H1 (cell line): ENCODE data around the gene CLRN2. TPM values are rescaled to one million over a fixed set of nuclear protein-coding genes. Genes with fewer than 3 reads are reported as not detected.

ENCODE experiments used
- CTCF ChIA-PET: fragments of 300-600 bp; sonication (Branson Sonifier 250); formaldehyde crosslinking; loops from one replicate; lab custom pipeline; 2021; ENCODE audit not compliant: partially characterized antibody; lab: Charles Lee
- POLR2A ChIA-PET: fragments of 300-600 bp; sonication (Branson Sonifier 250); formaldehyde crosslinking; loops from one replicate; lab custom pipeline; 2021; ENCODE audit warnings: inconsistent platforms; ENCODE audit not compliant: partially characterized antibody; lab: Charles Lee
- DNase-seq, 2 experiments: peaks; one replicate each; pipeline versions ENCODE4 v3.0.0 to v3.0.0-alpha.2; 2010 to 2022; ENCODE audit warnings: low spot score in 2 of 2, low read depth in 1 of 2, mixed read lengths in 1 of 2
- FAIRE-seq: peaks from 2 replicates; lab custom pipeline; 2011; peaks lifted over from hg19 to GRCh38; lab: Jason Lieb, UNC
- H2AFZ ChIP-seq: 2 replicates; pipeline ENCODE4 v1.8.1; 2012; ENCODE audit warnings: low read length, inconsistent platforms
- H2AK5ac ChIP-seq: 2 replicates; pipeline ENCODE4 v1.6.1; 2013; ENCODE audit warnings: low read depth, low read length
- H2BK120ac ChIP-seq: replicated peaks from 2 replicates; pipeline ENCODE3; 2013; ENCODE audit warnings: low read depth, low read length, inconsistent platforms
- H2BK12ac ChIP-seq: 2 replicates; pipeline ENCODE4 v1.6.1; 2013; ENCODE audit warnings: low read depth, low read length
- H2BK15ac ChIP-seq: 2 replicates; pipeline ENCODE4 v1.6.1; 2013; ENCODE audit warnings: low read length
- H2BK20ac ChIP-seq: 2 replicates; pipeline ENCODE4 v1.6.1; 2013; ENCODE audit warnings: low read length
- H2BK5ac ChIP-seq: 2 replicates; pipeline ENCODE4 v1.6.1; 2013; ENCODE audit warnings: low read depth, low read length
- H3K14ac ChIP-seq: 2 replicates; pipeline ENCODE4 v1.6.1; 2013; ENCODE audit warnings: inconsistent platforms; ENCODE audit not compliant: insufficient read length
- H3K18ac ChIP-seq: 2 replicates; pipeline ENCODE4 v1.6.1; 2013; ENCODE audit warnings: low read length; ENCODE audit errors: extremely low read depth
- H3K23ac ChIP-seq: 2 replicates; pipeline ENCODE4 v1.6.1; 2013; ENCODE audit warnings: inconsistent platforms; ENCODE audit not compliant: insufficient read length
- H3K23me2 ChIP-seq: 2 replicates; pipeline ENCODE4 v1.6.1; 2013; ENCODE audit warnings: low read depth, low read length
- H3K27ac ChIP-seq: 2 replicates; pipeline ENCODE4 v1.6.1; 2011; ENCODE audit warnings: low read depth, low read length, inconsistent platforms
- H3K27me3 ChIP-seq, 4 experiments: replicated peaks in 1 of 4; 1 replicate in 1 of 4; 2 replicates in 3 of 4; pipeline versions ENCODE4 v1.6.1 to v1.8.1; 2011 to 2013; ENCODE audit warnings: low read length in 3 of 4, mild to moderate bottlenecking in 3 of 4, inconsistent platforms in 2 of 4, mixed read lengths in 2 of 4, moderate library complexity in 1 of 4; ENCODE audit not compliant: control insufficient read depth in 3 of 4, insufficient read depth in 3 of 4; ENCODE audit errors: extremely low read depth in 1 of 4
- H3K36me3 ChIP-seq, 4 experiments: 2 replicates each; pipeline versions ENCODE4 v1.6.1 to v1.8.1; 2011 to 2013; ENCODE audit warnings: mild to moderate bottlenecking in 4 of 4, low read length in 3 of 4, moderate library complexity in 2 of 4, control low read depth in 1 of 4, inconsistent platforms in 1 of 4; ENCODE audit not compliant: insufficient read depth in 4 of 4, control insufficient read depth in 2 of 4
- H3K4ac ChIP-seq: replicated peaks from 2 replicates; pipeline ENCODE3; 2013; ENCODE audit warnings: low read length, low read depth, mixed read lengths, inconsistent platforms; ENCODE audit not compliant: insufficient read length
- H3K4me1 ChIP-seq, 4 experiments: replicated peaks in 1 of 4; 1 replicate in 1 of 4; 2 replicates in 3 of 4; pipeline versions ENCODE4 v1.6.1 to v1.8.1; 2011 to 2013; ENCODE audit warnings: low read length in 3 of 4, inconsistent platforms in 2 of 4, mixed read lengths in 1 of 4; ENCODE audit not compliant: insufficient read depth in 4 of 4, control insufficient read depth in 3 of 4
- H3K4me2 ChIP-seq, 2 experiments: 2 replicates each; pipeline versions ENCODE4 v1.6.1 to v1.8.1; 2011 to 2013; ENCODE audit warnings: low read depth in 2 of 2, low read length in 2 of 2, control low read depth in 1 of 2, inconsistent platforms in 1 of 2, mild to moderate bottlenecking in 1 of 2; ENCODE audit not compliant: insufficient read depth in 1 of 2
- H3K4me3 ChIP-seq, 4 experiments: fragments of 200-600, 300-600 bp in 1 of 4; sonication (generic), shearing (Covaris generic), sonication (Bioruptor Twin) in 1 of 4; 2 replicates each; pipeline versions ENCODE4 v1.5.1 to v1.8.1; 2011 to 2016; ENCODE audit warnings: low read length in 4 of 4, low read depth in 3 of 4, control low read depth in 2 of 4, inconsistent platforms in 2 of 4, mild to moderate bottlenecking in 2 of 4, mixed read lengths in 1 of 4, moderate library complexity in 1 of 4; ENCODE audit not compliant: insufficient read depth in 2 of 4; ENCODE audit errors: extremely low read depth in 1 of 4
- H3K56ac ChIP-seq: replicated peaks from 2 replicates; pipeline ENCODE3; 2013; ENCODE audit warnings: low read depth, mild to moderate bottlenecking, mixed read lengths, low read length, inconsistent platforms; ENCODE audit not compliant: insufficient read length
- H3K79me1 ChIP-seq: 2 replicates; pipeline ENCODE4 v1.6.1; 2013; ENCODE audit warnings: low read depth, low read length, control low read depth
- H3K79me2 ChIP-seq, 2 experiments: 2 replicates each; pipeline versions ENCODE4 v1.6.1 to v1.8.1; 2012 to 2013; ENCODE audit warnings: low read length in 2 of 2, mild to moderate bottlenecking in 2 of 2, inconsistent platforms in 1 of 2; ENCODE audit not compliant: insufficient read depth in 2 of 2, control insufficient read depth in 1 of 2
- H3K9ac ChIP-seq, 4 experiments: replicated peaks in 1 of 4; 1 replicate in 1 of 4; 2 replicates in 3 of 4; pipeline versions ENCODE4 v1.6.1 to v1.8.1; 2011 to 2013; ENCODE audit warnings: low read depth in 3 of 4, low read length in 3 of 4, control low read depth in 2 of 4, mild to moderate bottlenecking in 2 of 4, moderate library complexity in 2 of 4, inconsistent platforms in 1 of 4; ENCODE audit errors: extremely low read depth in 1 of 4
- H3K9me3 ChIP-seq, 2 experiments: 2 replicates each; pipeline versions ENCODE4 v1.6.1 to v1.8.1; 2012 to 2013; ENCODE audit warnings: mild to moderate bottlenecking in 2 of 2, moderate library complexity in 2 of 2, control low read depth in 1 of 2, inconsistent platforms in 1 of 2, low read depth in 1 of 2, low read length in 1 of 2, mixed read lengths in 1 of 2; ENCODE audit not compliant: insufficient read depth in 2 of 2
- H4K20me1 ChIP-seq, 2 experiments: replicated peaks in 1 of 2; 2 replicates each; pipeline versions ENCODE3 to v1.8.1; 2011 to 2013; ENCODE audit warnings: inconsistent platforms in 2 of 2, low read length in 2 of 2, mild to moderate bottlenecking in 1 of 2; ENCODE audit not compliant: insufficient read depth in 2 of 2, control insufficient read depth in 1 of 2
- H4K5ac ChIP-seq: 2 replicates; pipeline ENCODE4 v1.6.1; 2013; ENCODE audit warnings: low read length, low read depth, mixed read lengths, inconsistent platforms; ENCODE audit not compliant: insufficient read length
- H4K8ac ChIP-seq: 2 replicates; pipeline ENCODE4 v1.8.0; 2013; ENCODE audit warnings: mild to moderate bottlenecking, moderate library complexity, low read length, inconsistent platforms; ENCODE audit not compliant: insufficient read depth; ENCODE audit errors: extremely low read depth
- H4K91ac ChIP-seq: replicated peaks from 2 replicates; pipeline ENCODE3; 2013; ENCODE audit warnings: low read length, mixed read lengths, inconsistent platforms; ENCODE audit not compliant: insufficient read length
- BCL11A ChIP-seq, 2 experiments: IDR thresholded peaks; one replicate each; pipeline ENCODE4 v1.6.1; 2011; ENCODE audit warnings: low read depth in 2 of 2, low read length in 2 of 2, mild to moderate bottlenecking in 2 of 2
- BRCA1 ChIP-seq: IDR thresholded peaks from 2 replicates; pipeline ENCODE4 v1.6.1; 2012; ENCODE audit warnings: low read depth, low read length, improper control_type of control experiment
- CREB1 ChIP-seq: IDR thresholded peaks from 2 replicates; pipeline ENCODE4 v1.6.1; 2012; ENCODE audit warnings: inconsistent platforms
- FOSL1 ChIP-seq: IDR thresholded peaks from 2 replicates; pipeline ENCODE4 v1.6.1; 2011; ENCODE audit warnings: mild to moderate bottlenecking, low read depth, low read length, moderate library complexity; ENCODE audit not compliant: insufficient read depth
- GTF2F1 ChIP-seq: IDR thresholded peaks from 2 replicates; pipeline ENCODE4 v1.6.1; 2012; ENCODE audit warnings: low read depth, low read length, improper control_type of control experiment, borderline replicate concordance
- POLR2A ChIP-seq, 2 experiments: IDR thresholded peaks; 1 replicate in 1 of 2; 2 replicates in 1 of 2; pipeline ENCODE4 v1.6.1; 2011; ENCODE audit warnings: low read depth in 2 of 2, low read length in 2 of 2, mild to moderate bottlenecking in 2 of 2; ENCODE audit errors: control extremely low read depth in 1 of 2
- SRF ChIP-seq: IDR thresholded peaks from 2 replicates; pipeline ENCODE4 v1.6.1; 2011; ENCODE audit warnings: mild to moderate bottlenecking, low read depth, low read length, moderate library complexity
- TAF1 ChIP-seq: IDR thresholded peaks from 2 replicates; pipeline ENCODE4 v1.6.1; 2011; ENCODE audit warnings: mild to moderate bottlenecking, low read depth, low read length
- WGBS, 2 experiments: shearing (Covaris generic) in 1 of 2; methylation state at CpG; one replicate each; pipeline versions ENCODE4 v1.1.6 to v1.1.7; 2013 to 2015; ENCODE audit warnings: low lambda C conversion rate in 2 of 2, mixed read lengths in 2 of 2, inconsistent platforms in 1 of 2, low coverage in 1 of 2, missing lambda C conversion rate in 1 of 2; ENCODE audit not compliant: insufficient replicate concordance in 2 of 2, insufficient coverage in 1 of 2, insufficient read length in 1 of 2; ENCODE audit errors: extremely low coverage in 1 of 2, missing lambda C conversion rate in 1 of 2; 5-methylcytosine and 5-hydroxymethylcytosine counted together
- polyA plus RNA-seq, 7 experiments: library from polyadenylated mRNA; depleted of rRNA in 3 of 7; stranded (reverse) in 5 of 7; unstranded in 2 of 7; fragments of >200 nt in 5 of 7; fragments of 200-250 nt in 2 of 7; gene quantifications; 1 replicate in 5 of 7; 2 replicates in 1 of 7; 4 replicates in 1 of 7; pipeline versions ENCODE4 v1.2.1 to v1.2.3, GENCODE V29; 2011 to 2013; ENCODE audit warnings: missing spikeins in 2 of 7, mixed read lengths in 2 of 7
- total RNA-seq: library from RNA; stranded (reverse); fragmentation: NEBNext Ultra II Directional; extraction: Animal tissue kit (Norgen Biotek cat#: 25700); gene quantifications from 2 replicates; pipeline ENCODE4 v1.2.1, GENCODE V29; 2021

Gene CLRN2
- total and polyA plus RNA-seq, 2 of the 8 experiments (the other 6 are each of a cell fraction or from before 2014, with no cell fraction given), result not detected

GRCh38 chr4:17554568-17554967, 39.6 kb downstream of the CLRN2 start:
- no peak overlapping the region for H3K4me3 ChIP-seq
- POLR2A ChIA-PET, result no interaction called here

More at GRCh38 chr4:17554568-17554967, 39.6 kb downstream of the CLRN2 start:
- CTCF ChIA-PET, result interaction anchor here (0.5 to 1.6 kb wide), 7 partner anchors 9 to 818 kb away, joined by 3 to 6 read pairs (median 4); no protein-coding TSS in a partner anchor
- Histone ChIP-seq H3K14ac (no peak overlapping the region), H3K36me3 (no peaks in the 10 kb centered on the region), H2AK5ac (no peak overlapping the region), H3K4ac (no peak overlapping the region), H3K79me2 (no peaks in the 10 kb centered on the region), H3K23ac (no peak overlapping the region), H3K79me1 (no peaks in the 10 kb centered on the region), H3K27me3 (no peaks in the 10 kb centered on the region), H3K27ac (no peak overlapping the region), H2BK12ac (no peak overlapping the region), H2BK5ac (no peak overlapping the region), H3K56ac (no peak overlapping the region), H3K18ac (no peak overlapping the region), H2BK15ac (no peak overlapping the region), H4K5ac (no peak overlapping the region), H2AFZ (no peak overlapping the region), H3K23me2 (no peaks in the 10 kb centered on the region), H3K9ac (no peak overlapping the region), H3K9me3 (no peaks in the 10 kb centered on the region), H2BK120ac (no peak overlapping the region), H4K91ac (no peak overlapping the region), H3K4me2 (no peak overlapping the region), H3K4me1 (no peaks in the 10 kb centered on the region), H4K20me1 (no peaks in the 10 kb centered on the region), H4K8ac (no peak overlapping the region), H2BK20ac (no peak overlapping the region)
- TF ChIP-seq FOSL1 (no peak), SRF (no peak), BRCA1 (no peak), CREB1 (no peak), BCL11A (IDR thresholded peaks at IDR 0.05; ENCODE audit: low read depth in 2 of 2, low read length in 2 of 2) (no peak), POLR2A (IDR thresholded peaks at IDR 0.05; ENCODE audit: control extremely low read depth in 1 of 2, low read depth in 2 of 2, low read length in 2 of 2) (no peak), GTF2F1 (no peak), TAF1 (no peak)
- WGBS, 2 experiments, result 69% methylated on average over 4 of the region's 4 CpGs; no CpG with 5 or more reads in 1 of the 2 experiments
- DNase-seq (no peak), FAIRE-seq (no peak)
